SW480 (cell line): ENCODE measurements around the gene TRANK1.
"Not testable (repeated sequence)": the region's sequence is repeated elsewhere in the genome, so short reads cannot be mapped to it uniquely, and the experiment has no call there.

Experiments used
- DNase-seq: peaks from one replicate; pipeline ENCODE4 v3.0.0-alpha.2; 2016; ENCODE audit warnings: low spot score

The TRANK1 gene

GRCh38 chr3:36957063-36957462 is 12.2 kb upstream of the TRANK1 start:
- no peak for DNase-seq

DNA sequence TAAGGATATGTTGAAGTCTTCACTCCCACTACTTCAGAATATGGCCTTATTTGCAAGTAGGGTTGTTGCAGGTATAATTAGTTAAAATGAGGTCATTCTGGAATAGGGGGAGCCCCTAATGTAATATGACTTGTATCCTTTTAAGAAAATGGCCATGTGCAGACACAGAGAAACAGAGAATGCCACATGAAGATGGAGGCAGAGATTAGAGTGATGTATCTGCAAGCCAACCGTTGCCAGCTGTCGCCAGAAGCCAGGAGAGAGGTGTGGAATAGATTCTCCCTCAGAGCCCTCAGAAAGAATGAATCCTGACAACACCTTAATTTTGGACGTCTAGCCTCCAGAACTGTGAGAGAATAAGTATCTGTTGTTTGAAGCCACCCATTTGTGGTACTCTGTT is 11.3 kb upstream of the TRANK1 start:
- no peak for DNase-seq

DNA sequence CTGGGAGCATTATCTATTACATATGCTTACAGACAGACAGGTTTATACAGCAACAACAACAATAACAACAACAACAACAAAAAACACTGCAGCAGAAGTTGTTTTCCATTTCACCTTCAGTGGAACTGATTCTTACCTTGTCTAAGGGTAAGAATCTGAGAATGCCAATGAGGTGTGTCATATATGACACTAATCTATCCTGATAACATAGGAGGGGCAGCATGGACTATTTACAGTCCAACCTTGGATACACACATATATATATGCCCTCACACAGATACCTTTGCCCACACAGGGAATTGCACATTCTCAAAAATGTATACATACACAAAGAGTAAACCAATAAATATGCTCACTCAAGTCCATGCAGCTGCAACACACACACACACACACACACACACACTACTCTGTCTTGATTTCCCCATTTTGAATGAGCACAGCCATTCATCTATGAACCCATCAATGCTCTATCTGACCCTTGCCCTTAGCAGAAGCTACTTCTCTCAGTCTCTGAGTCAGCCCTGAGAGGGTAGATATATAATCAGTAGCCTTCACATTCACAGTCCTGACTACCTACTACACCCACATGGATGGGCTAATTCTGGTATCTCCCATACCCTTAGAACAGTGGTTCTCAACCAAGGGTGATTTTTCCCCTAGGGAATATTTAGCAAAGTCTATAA is 9.7 kb upstream of the TRANK1 start:
- no peak for DNase-seq

- DNase-seq: not testable (repeated sequence)
Measured at GRCh38 chr3:36947814-36948213, 3.0 kb upstream of the TRANK1 start.

- DNase-seq: no peak
Measured at GRCh38 chr3:36945333-36945980, 603 bp upstream of the TRANK1 start.

- DNase-seq: peak; percentile 54
Measured at GRCh38 chr3:36944012-36944640, 728 bp downstream of the TRANK1 start.

DNA sequence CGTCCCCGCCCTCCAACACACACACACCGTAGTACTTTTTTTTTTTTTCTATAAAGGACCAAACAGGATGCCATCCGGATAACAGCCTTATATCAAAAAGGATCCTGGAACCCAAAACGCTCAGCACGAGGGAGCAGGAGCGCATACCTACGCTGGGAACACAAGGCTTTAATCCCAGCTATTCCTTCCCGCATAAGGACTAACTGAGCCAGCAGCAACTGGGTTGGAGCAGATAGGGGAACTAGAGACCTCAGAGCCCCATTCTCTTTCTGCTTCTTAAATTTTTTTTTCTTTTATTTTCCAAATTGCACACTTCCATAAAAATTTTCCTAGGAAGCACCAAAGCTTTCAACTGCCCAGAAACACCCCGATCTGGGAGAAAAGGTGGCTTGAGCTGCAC is 1.3 kb downstream of the TRANK1 start:
- DNase-seq: no peak

DNA sequence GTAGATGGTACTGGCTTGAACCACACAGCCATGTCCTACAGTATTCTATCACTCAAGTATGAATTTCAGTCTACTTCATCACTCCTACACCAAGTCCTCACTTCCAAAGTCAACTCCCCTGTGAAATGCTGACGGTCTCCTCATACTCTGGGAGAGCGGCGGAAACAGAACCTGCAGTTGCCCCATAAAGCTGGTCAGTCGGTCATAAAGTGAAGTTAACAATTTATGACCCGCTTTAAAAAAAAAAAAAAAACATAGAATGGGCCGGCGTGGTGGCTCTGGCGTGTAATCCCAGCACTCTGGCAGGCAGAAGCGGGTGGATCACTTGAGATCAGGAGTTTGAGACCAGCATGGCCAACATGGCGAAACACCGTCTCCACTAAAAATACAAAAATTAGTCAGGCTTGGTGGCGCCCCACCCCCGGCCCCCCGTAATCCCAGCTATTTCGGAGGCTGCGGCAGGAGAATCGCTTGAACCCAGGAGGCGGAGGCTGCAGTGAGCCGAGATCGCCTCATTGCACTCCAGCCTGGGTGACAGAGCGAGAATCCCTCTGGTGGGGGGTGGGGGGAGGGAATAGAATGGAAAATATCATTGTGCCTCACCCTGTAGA is 2.1 kb downstream of the TRANK1 start:
- DNase-seq: no peak

DNA sequence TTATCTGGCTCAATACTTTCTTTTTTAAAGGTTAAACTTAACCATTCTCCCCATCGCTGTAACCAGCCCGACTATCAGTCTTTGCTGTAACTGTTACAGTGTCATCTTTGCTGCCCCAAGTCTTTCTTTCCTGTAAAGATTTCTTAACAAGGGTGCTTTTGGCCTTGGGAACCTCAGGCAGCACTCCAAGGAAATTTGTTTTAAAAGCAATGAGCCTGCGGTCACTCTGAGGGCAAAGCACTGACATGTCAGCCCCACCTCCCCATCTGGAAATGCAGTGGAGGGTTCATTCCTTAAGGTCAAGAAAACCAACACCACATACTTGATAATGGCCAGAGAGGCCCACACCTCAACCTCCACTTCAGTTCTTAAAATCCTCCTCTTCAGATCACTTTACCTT is 3.2 kb downstream of the TRANK1 start:
- DNase-seq: no peak

GRCh38 chr3:36941162-36941561 is 3.7 kb downstream of the TRANK1 start:
- DNase-seq: no peak

DNA sequence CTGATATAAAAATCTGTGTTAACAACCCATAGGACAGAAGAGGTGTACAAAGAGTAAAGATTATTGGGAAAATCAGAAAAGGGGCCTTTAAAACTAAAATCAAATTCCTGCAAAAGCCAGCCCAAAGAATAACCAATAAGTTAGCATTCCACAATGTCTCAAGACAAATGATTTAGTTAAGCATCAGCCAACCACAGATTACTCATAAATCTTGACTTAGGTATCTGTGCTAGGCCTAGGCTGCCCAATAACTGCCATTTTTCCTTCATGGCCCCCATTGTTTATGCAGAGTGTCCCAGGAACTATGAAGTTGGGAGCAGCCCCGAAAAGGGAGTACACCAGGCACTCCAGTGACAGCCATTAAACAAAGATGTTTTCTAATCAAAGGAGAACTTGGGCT is 7.4 kb downstream of the TRANK1 start:
- no peak for DNase-seq

GRCh38 chr3:36933540-36934296 is 11.1 kb downstream of the TRANK1 start:
- no peak for DNase-seq

DNA sequence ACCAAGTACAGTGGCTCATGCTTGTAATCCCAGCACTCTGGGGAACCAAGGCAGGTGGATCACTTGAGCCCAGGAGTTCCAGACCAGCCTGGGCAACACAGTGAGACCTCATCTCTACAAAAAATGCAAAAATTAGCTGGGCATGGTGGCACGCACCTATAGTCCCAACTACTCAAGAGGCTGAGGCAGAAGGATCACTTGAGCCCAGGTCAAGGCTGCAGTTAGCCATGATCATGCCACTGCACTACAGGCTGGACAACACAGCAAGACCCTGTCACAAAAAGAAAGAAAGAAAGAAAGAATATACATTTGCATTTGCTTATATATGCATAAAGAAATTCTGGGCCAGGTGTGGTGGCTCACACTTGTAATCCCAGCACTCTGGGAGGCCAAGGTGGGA is 13.4 kb downstream of the TRANK1 start:
- not testable (repeated sequence) for DNase-seq

- DNase-seq: no peak
Measured at GRCh38 chr3:36928220-36928619, 16.6 kb downstream of the TRANK1 start.

DNA sequence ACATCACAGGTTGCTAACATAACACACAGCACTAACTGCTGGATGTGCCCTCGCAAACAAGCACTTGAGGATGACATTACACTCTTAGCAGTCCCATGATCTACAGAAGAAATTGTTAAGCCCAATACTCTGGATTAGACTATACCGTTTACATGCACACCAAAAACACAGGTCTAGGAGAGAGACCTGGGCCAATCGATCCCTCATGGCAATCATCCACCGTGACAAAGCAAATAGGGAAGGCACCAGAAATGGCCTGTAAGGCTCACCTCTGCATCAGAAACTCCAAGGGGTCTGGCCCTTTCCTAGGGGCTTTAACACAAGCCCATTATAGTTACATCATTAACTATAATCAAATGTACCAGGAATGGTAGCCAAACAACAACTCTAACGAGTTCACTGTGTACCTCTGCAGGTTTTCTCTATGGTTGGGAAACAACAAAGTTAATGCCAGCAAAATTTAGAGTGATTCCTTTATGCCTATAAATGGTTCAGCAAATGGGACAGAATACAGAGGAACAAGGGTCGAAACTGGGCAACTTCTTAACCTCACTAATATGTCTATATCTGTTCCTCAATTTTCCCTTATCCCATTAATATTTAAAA is 18.5 kb downstream of the TRANK1 start:
- no peak for DNase-seq

DNA sequence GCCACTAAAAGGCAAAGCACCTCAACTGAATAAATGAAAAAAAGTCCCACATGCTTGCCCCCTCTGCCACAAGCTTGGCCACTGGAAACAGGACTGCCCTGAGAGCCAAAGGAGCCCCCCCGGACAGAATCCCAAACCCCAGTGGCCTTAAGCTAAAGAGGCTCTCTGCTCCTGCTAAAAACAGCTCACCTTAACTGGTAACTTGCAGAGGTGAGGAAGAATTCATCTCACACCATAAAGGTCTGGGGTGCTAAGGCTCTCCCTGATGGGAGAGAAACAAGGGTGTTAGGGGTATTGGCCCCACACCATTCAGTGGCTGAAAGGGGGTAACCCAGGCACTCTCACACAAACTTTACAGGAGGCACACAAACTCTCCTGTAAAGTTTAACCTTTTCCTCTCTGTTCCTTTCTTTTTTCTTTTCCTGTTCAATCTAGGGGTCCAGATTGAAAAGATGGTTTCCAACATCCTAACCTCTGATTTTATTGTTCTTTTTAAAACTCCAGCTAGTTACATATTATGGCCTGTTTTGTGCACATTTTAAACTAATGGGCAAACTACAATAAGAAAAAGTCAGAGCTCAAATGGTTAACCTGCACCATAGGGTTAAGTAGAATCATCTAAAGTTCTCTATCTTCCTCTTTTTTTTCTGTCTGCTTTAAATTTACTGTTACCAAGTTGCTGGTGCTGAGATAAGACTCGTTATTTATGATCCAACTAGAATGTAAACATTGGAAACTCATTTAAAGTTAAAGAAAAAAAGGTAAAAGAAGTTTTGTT is 19.9 kb downstream of the TRANK1 start:
- no peak for DNase-seq

DNA sequence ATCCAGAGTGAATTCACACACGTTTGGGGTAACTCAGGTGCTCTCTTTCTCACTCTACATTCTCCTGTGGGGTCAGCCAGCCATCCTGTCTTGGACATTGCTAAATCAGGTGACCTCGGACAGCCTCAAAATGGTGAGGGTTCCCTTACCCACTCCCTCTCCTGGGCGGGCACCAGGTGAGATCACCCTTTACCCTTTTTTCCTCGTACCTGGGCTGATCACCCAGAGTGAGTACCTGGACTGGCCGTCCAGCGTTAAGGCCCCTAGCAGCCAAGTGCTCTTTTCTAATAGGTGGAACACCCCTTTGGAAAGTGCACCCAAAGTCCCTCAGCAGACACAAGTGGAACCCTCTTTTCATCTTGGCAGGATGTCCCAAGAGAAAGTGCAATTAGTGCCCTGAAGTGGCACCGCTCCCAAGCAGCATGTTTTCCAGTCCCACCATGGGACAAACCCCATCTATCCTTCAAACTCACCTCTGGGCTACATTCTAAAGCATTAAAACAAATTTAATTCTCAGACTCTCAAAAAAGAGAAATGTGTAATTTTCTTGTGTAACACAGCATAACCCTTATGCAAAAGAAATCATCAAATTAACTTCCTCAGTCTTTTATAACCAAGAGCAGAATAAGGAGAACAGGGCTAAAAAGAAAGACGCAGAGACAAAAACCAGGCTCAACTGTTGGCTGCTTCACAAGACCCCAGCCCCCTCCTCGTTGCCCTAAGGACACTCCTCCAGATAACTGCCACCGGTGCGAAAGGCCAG is 20.7 kb downstream of the TRANK1 start:
- DNase-seq: no peak

- DNase-seq: no peak
Measured at GRCh38 chr3:36923523-36923943, 21.3 kb downstream of the TRANK1 start.

GRCh38 chr3:36920884-36921567 is 23.8 kb downstream of the TRANK1 start:
- DNase-seq: no peak
